LNCAP (cell line): ENCODE results near the gene F10.

Experiments used
- CTCF ChIP-seq: fragments of 450-650 bp; IDR thresholded peaks from 2 replicates; pipeline ENCODE4 v1.5.1; 2017; ENCODE audit warnings: mild to moderate bottlenecking

The F10 gene

GRCh38 chr13:113126265-113127150 lies 3.9 kb downstream of the F10 start:
- no peak for TF ChIP-seq CTCF

GRCh38 chr13:113129480-113129879 lies 6.9 kb downstream of the F10 start:
- TF ChIP-seq CTCF: no peak

GRCh38 chr13:113129921-113130750 lies 7.5 kb downstream of the F10 start:
- TF ChIP-seq CTCF: no peak

GRCh38 chr13:113135281-113135760 lies 12.7 kb downstream of the F10 start:
- no peak for TF ChIP-seq CTCF

- no peak for TF ChIP-seq CTCF
Observed at GRCh38 chr13:113137691-113138298, 15.2 kb downstream of the F10 start.

GRCh38 chr13:113138792-113139551 lies 16.4 kb downstream of the F10 start:
- no peak for TF ChIP-seq CTCF

- TF ChIP-seq CTCF: no peak
Observed at GRCh38 chr13:113139577-113139976, 17.0 kb downstream of the F10 start.
